ENCODE measurements around the gene PLA2G1B.

DNA sequence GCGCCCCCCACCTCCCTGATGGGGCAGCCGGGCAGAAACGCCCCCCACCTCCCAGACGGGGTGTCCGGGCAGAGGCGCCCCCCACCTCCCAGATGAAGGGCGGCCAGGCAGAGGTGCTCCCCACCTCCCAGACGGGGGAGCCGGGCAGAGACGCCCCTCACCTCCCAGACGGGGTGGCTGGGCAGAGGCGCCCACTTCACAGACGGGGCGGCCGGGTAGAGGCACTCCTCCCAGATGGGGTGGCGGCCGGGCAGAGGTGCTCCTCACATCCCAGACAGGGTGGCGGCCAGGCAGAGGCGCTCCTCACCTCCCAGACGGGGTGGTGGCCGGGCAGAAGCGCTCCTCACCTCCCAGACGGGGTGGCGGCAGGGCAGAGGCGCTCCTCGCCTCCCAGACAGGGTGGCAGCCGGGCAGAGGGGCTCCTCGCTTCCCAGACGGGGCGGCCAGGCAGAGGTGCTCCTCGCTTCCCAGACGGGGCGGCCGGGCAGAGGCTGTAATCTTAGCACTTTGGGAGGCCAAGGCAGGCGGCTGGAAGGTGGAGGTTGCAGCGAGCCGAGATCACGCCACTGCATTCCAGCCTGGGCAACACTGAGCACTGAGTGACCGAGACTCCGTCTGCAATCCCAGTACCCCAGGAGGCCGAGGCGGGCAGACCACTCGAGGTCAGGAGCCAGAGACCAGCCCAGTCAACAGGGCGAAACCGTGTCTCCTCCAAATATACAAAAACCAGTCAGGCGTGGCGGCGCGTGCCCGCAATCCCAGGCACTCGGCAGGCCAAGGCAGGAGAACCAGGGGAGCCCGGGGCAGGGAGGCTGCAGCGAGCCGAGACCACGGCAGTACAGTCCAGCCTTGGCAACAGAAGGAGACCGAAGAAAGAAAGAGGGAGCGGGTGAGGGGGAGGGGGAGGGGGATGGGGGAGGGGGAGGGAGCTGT, 49.2 kb downstream of the PLA2G1B start:
- TF ChIP-seq, protein P1, sequence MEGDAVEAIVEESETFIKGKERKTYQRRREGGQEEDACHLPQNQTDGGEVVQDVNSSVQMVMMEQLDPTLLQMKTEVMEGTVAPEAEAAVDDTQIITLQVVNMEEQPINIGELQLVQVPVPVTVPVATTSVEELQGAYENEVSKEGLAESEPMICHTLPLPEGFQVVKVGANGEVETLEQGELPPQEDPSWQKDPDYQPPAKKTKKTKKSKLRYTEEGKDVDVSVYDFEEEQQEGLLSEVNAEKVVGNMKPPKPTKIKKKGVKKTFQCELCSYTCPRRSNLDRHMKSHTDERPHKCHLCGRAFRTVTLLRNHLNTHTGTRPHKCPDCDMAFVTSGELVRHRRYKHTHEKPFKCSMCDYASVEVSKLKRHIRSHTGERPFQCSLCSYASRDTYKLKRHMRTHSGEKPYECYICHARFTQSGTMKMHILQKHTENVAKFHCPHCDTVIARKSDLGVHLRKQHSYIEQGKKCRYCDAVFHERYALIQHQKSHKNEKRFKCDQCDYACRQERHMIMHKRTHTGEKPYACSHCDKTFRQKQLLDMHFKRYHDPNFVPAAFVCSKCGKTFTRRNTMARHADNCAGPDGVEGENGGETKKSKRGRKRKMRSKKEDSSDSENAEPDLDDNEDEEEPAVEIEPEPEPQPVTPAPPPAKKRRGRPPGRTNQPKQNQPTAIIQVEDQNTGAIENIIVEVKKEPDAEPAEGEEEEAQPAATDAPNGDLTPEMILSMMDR (IDR thresholded peaks at IDR 0.05; ENCODE audit: low read length): no peak
- no peak for TF ChIP-seq EZH2phosphoT487 (IDR thresholded peaks at IDR 0.05; ENCODE audit: low read length)
